Measurements from ENCODE around the gene PIGV.

The PIGV gene

GRCh38 chr1:26744075-26744959 is 43.4 kb upstream of the PIGV start:
- TF ChIP-seq CTCF (IDR thresholded peaks at IDR 0.05; ENCODE audit: low read depth, low read length, missing control alignments) = no peak
- DNase-seq (ENCODE audit: low read depth) = no peak
- in situ Hi-C loops (cut with HindIII; ENCODE audit: low sequenced_read_pairs) = no loop called here
- H3K4me3 ChIP-seq (ENCODE audit: low read depth, low read length) = no peak overlapping the region

- TF ChIP-seq CTCF (IDR thresholded peaks at IDR 0.05; ENCODE audit: low read depth, low read length, missing control alignments) = no peak
- in situ Hi-C loops (cut with HindIII; ENCODE audit: low sequenced_read_pairs) = no loop called here
- no peak for DNase-seq (ENCODE audit: low read depth)
- no peak overlapping the region for H3K4me3 ChIP-seq (ENCODE audit: low read depth, low read length)
Measured at GRCh38 chr1:26745191-26745590, 42.6 kb upstream of the PIGV start.

- in situ Hi-C loops (cut with HindIII; ENCODE audit: low sequenced_read_pairs) = no loop called here
- DNase-seq (ENCODE audit: low read depth) = no peak
- TF ChIP-seq CTCF (IDR thresholded peaks at IDR 0.05; ENCODE audit: low read depth, low read length, missing control alignments) = no peak
- no peak overlapping the region for H3K4me3 ChIP-seq (ENCODE audit: low read depth, low read length)
Measured at GRCh38 chr1:26747048-26747447, 40.7 kb upstream of the PIGV start.

- no peak overlapping the region for H3K4me3 ChIP-seq (ENCODE audit: low read depth, low read length)
- no peak for DNase-seq (ENCODE audit: low read depth)
- no peak for TF ChIP-seq CTCF (IDR thresholded peaks at IDR 0.05; ENCODE audit: low read depth, low read length, missing control alignments)
- in situ Hi-C loops (cut with HindIII; ENCODE audit: low sequenced_read_pairs) = no loop called here
Measured at GRCh38 chr1:26748351-26748750, 39.4 kb upstream of the PIGV start.

- H3K4me3 ChIP-seq (ENCODE audit: low read depth, low read length) = no peak overlapping the region
- in situ Hi-C loops (cut with HindIII; ENCODE audit: low sequenced_read_pairs) = no loop called here
- TF ChIP-seq CTCF (IDR thresholded peaks at IDR 0.05; ENCODE audit: low read depth, low read length, missing control alignments) = no peak
- DNase-seq (ENCODE audit: low read depth) = no peak
Measured at GRCh38 chr1:26749458-26749857, 38.3 kb upstream of the PIGV start.

GRCh38 chr1:26750428-26750827 is 37.3 kb upstream of the PIGV start:
- no peak for DNase-seq (ENCODE audit: low read depth)
- no peak for TF ChIP-seq CTCF (IDR thresholded peaks at IDR 0.05; ENCODE audit: low read depth, low read length, missing control alignments)
- in situ Hi-C loops (cut with HindIII; ENCODE audit: low sequenced_read_pairs) = no loop called here
- H3K4me3 ChIP-seq (ENCODE audit: low read depth, low read length) = no peak overlapping the region
